Measurements from ENCODE around the gene CTSH. TPM values are rescaled to one million over a fixed set of nuclear protein-coding genes. Genes with fewer than 3 reads are reported as not detected.

The CTSH gene
- total RNA-seq, 2 donors from 2014 or later = 257 to 415 TPM

GRCh38 chr15:78932258-78932808 is 12.5 kb downstream of the CTSH start:
- no peaks in the 10 kb centered on the region for H3K9me3 ChIP-seq
- peak overlapping the region; percentile 82 to 83 for H3K27ac ChIP-seq
- no peak for TF ChIP-seq POLR2AphosphoS5 (IDR thresholded peaks at IDR 0.05)
- no peak for TF ChIP-seq POLR2A (IDR thresholded peaks at IDR 0.05)
- TF ChIP-seq CTCF (IDR thresholded peaks at IDR 0.05) = no peak
- no peak for DNase-seq (ENCODE audit: low spot score)
- WGBS = 69% methylated on average over 13 of the region's 13 CpGs
- H3K4me1 ChIP-seq (replicated peaks) = peaks cover 41% of the 10 kb centered on the region
- H3K27me3 ChIP-seq (replicated peaks; ENCODE audit: insufficient read depth) = no peaks in the 10 kb centered on the region
- intact Hi-C loops (cut with DNase I) = no loop called here
- H3K36me3 ChIP-seq = no peaks in the 10 kb centered on the region
- H3K4me3 ChIP-seq = no peak overlapping the region

DNA sequence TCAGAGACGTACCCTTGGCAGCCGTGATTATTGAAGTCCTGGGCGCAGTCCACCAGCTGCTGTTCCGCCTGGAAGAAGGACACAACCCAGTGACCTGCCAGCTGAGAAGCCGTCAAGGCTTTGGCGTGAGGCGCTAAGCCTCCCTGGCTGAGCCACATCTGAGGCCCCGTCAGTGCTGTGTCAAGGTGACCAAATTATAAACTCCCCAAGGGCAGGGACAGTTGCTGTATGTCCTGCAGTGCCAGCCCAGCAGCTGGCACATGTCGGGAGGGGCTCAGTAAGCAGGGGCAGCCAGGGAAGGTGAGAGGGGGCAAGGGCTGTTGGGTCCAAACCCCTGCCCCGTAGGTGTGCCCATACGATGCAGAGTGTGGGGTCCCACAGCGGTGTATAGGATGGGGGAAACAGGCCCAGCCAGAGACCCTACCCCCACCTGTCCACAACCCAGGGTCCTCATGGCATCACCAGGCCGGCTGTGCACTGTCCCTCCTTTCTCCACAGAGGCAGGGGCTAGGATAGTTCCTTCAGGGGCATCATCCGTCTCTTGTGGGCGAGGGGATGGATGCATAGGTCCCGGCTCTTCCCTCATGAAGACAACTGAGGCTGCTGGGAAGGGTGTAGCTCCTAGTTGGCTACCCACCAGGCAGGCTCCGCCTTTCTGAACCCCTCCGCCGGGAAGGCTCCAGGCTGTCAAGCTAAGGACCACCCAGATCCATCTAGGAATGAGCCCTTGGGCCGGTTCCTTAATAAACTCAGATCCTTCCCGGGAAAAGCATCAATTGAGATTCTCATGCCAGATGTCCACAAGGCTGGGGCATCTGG is 13.2 kb downstream of the CTSH start:
- Histone ChIP-seq H3K4me3 (no peak overlapping the region), H3K27ac (peak overlapping the region; percentile 82 to 83), H3K4me1 (replicated peaks) (peaks cover 41% of the 10 kb centered on the region), H3K9me3 (no peaks in the 10 kb centered on the region), H3K36me3 (no peaks in the 10 kb centered on the region), H3K27me3 (replicated peaks; ENCODE audit: insufficient read depth) (no peaks in the 10 kb centered on the region)
- TF ChIP-seq POLR2A (IDR thresholded peaks at IDR 0.05) (no peak), CTCF (IDR thresholded peaks at IDR 0.05) (no peak), POLR2AphosphoS5 (IDR thresholded peaks at IDR 0.05) (no peak)
- 49% methylated on average over 19 of the region's 21 CpGs for WGBS
- intact Hi-C loops (cut with DNase I) = no loop called here
- DNase-seq (ENCODE audit: low spot score) = peak; percentile 37

- 26% methylated on average over 11 of the region's 11 CpGs for WGBS
- TF ChIP-seq POLR2A (IDR thresholded peaks at IDR 0.05) = peak; percentile 23
- peak in 1 of 4 experiments; percentile 2 for TF ChIP-seq CTCF (IDR thresholded peaks at IDR 0.05)
- peak; percentile 91 for TF ChIP-seq POLR2AphosphoS5 (IDR thresholded peaks at IDR 0.05)
- Histone ChIP-seq H3K4me3 (no peak overlapping the region), H3K27me3 (replicated peaks; ENCODE audit: insufficient read depth) (no peaks in the 10 kb centered on the region), H3K36me3 (no peaks in the 10 kb centered on the region), H3K9me3 (no peaks in the 10 kb centered on the region), H3K27ac (peak overlapping the region; percentile 82 to 83), H3K4me1 (replicated peaks) (peaks cover 41% of the 10 kb centered on the region)
- DNase-seq (ENCODE audit: low spot score) = peak; percentile 95
- intact Hi-C loops (cut with DNase I) = no loop called here
These were observed 14.1 kb downstream of the CTSH start for GRCh38 chr15:78930577-78931388.

GRCh38 chr15:78929536-78930264 is 15.1 kb downstream of the CTSH start:
- Histone ChIP-seq H3K4me1 (replicated peaks) (peaks cover 40% of the 10 kb centered on the region), H3K9me3 (no peaks in the 10 kb centered on the region), H3K27ac (peak overlapping the region; percentile 82 to 83), H3K27me3 (replicated peaks; ENCODE audit: insufficient read depth) (no peaks in the 10 kb centered on the region), H3K4me3 (no peak overlapping the region), H3K36me3 (no peaks in the 10 kb centered on the region)
- WGBS = 53% methylated on average over 15 of the region's 16 CpGs
- peak; percentile 47 for DNase-seq (ENCODE audit: low spot score)
- TF ChIP-seq CTCF (IDR thresholded peaks at IDR 0.05) = no peak
- TF ChIP-seq POLR2AphosphoS5 (IDR thresholded peaks at IDR 0.05) = peak; percentile 56
- TF ChIP-seq POLR2A (IDR thresholded peaks at IDR 0.05) = no peak
- intact Hi-C loops (cut with DNase I) = no loop called here

Data from prostate gland (tissue), 2 donors.